Stomach (tissue), 4 donors: ENCODE data around the gene HINFP.

ENCODE experiments used
- EP300 ChIP-seq: sonication (generic); formaldehyde crosslinking; IDR thresholded peaks from one replicate; pipeline ENCODE4 v1.6.1; 2017; ENCODE audit warnings: antibody characterized with exemption
- POLR2A ChIP-seq, 4 donors: fragments of 450-650 bp; IDR thresholded peaks; one replicate each; pipeline ENCODE4 v1.6.1; 2016; ENCODE audit warnings: antibody characterized with exemption in 4 of 4, control low read depth in 2 of 4, mild to moderate bottlenecking in 1 of 4, moderate library complexity in 1 of 4
- TF ChIP-seq, protein P1 (sequence below), 7 experiments: fragments of 450-650 bp in 4 of 7; fragments of 200-600 bp in 3 of 7; sonication (generic) in 3 of 7; IDR thresholded peaks; one replicate each; pipeline ENCODE4 v1.5.1; 2016 to 2019; ENCODE audit warnings: antibody characterized with exemption in 7 of 7, control low read depth in 2 of 7, mild to moderate bottlenecking in 1 of 7

DNA sequence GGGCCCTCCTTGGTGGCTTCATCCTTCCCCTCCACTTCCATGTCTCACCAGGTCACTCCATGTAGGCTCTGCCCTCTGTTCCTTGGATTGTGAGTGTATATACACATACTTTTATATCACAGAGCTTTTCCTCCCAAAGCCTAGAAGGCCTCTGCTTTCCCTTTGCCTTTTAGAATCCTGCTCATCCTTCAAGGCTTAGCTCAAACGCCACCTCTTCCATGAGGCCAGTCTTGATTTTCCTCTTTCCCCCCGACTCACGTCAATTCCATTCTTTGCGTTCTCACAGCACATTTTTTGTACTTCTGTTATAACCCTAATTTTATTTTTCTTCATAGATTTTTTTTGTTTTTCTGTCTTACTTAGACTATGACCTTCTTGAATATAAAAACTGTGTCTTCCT is 31.2 kb downstream of the HINFP start:
- TF ChIP-seq, protein P1, sequence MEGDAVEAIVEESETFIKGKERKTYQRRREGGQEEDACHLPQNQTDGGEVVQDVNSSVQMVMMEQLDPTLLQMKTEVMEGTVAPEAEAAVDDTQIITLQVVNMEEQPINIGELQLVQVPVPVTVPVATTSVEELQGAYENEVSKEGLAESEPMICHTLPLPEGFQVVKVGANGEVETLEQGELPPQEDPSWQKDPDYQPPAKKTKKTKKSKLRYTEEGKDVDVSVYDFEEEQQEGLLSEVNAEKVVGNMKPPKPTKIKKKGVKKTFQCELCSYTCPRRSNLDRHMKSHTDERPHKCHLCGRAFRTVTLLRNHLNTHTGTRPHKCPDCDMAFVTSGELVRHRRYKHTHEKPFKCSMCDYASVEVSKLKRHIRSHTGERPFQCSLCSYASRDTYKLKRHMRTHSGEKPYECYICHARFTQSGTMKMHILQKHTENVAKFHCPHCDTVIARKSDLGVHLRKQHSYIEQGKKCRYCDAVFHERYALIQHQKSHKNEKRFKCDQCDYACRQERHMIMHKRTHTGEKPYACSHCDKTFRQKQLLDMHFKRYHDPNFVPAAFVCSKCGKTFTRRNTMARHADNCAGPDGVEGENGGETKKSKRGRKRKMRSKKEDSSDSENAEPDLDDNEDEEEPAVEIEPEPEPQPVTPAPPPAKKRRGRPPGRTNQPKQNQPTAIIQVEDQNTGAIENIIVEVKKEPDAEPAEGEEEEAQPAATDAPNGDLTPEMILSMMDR (IDR thresholded peaks at IDR 0.05) = no peak
- TF ChIP-seq POLR2A (IDR thresholded peaks at IDR 0.05) (no peak), EP300 (no peak)
